Stimulated activated CD8-positive, alpha-beta memory T cell treated with anti-CD3 and anti-CD28 coated beads, Interleukin-15, amount 100 ng/mL, for 1 hour (primary cell): ENCODE measurements around the gene DQX1.

Experiments
- DNase-seq: peaks from one replicate; pipeline ENCODE4 v3.0.0-alpha.2; 2020; ENCODE audit warnings: low read depth

DQX1 gene

DNA sequence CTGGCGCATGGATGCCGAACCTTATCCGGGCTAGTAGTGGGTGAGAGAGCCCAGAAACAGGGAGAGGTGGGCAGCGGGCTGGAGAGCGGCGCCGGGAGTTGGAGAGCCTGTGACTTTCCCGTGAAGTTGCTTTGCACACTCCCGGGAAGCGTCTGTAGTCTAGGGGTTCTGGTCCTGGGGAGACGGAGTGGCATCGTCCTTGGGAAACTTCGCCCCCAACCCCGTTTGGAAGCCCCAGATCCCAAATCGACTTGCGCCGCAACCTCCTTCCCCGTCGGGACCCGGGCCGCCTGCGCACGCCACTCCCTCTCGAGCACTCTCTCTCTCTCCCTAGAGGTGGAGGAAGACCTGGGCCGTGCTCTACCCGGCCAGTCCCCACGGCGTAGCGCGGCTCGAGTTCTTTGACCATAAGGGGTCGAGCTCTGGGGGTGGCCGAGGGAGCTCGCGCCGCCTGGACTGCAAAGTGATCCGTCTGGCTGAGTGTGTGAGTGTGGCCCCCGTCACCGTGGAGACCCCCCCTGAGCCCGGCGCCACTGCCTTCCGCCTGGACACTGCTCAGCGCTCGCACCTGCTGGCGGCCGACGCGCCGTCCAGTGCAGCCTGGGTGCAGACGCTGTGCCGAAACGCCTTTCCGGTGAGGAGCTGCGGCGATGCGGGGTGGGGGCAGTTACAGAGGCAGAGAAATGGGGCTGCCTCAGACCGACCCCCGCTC lies 28.9 kb upstream of the DQX1 start:
- no peak for DNase-seq

DNA sequence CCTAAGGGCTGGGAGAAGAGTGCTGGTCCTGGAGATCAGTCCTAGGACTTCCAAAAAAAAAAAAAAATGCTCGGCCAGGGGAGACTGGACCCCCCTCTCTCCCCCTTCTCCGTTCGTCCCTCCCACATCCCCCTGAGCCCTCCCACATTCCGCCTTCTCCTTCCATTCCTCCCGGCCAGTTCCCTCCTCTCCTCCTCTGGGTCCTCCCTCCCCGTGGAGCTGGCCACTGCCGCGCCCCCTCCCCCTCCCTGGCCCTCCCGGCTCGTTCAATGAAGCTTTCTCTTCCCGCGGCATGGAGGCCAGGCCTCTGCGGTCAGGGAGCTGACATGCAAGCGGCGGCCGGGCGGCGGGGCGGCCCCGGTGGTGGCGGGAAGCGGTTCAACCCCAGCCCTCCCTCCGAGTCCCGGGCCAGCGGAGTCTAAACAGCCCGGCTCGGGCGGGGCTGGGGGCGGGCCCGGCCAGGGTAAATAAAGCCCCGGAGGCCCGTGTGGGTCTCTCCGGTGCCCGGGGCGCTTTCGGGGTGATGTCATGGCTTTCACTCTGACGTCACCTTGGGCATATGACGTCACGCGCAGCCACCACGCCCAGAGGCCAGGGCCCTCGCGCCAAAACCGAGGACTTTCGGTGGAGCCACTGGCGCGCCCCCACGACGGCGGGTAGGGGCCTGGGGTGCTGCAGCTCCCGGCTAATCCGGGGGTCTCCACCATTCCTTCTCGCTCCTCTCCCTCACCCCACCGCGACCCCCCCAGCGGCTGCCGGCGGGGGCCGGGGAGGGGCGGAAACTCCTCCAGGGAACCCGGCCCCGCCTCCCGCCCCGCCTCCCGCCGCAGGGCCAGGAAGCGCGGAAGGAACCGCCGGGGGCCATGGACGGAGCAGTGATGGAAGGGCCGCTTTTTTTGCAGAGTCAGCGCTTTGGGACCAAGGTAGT lies 28.1 kb upstream of the DQX1 start, which contains the start of the genes DOK1 and LOXL3:
Gene DOK1 (plus strand): TSS at position 829 of the 928 bp plus-strand sequence. CDS start 35 bp downstream, at position 864.
Gene LOXL3 (minus strand): TSS at position 51 of the 928 bp plus-strand sequence. CDS start 1,308 bp downstream, outside the sequence.
- DNase-seq, result peak; percentile 58

GRCh38 chr2:74552914-74553811 lies 27.1 kb upstream of the DQX1 start:
- DNase-seq, result no peak

GRCh38 chr2:74551942-74552913 lies 26.2 kb upstream of the DQX1 start:
- DNase-seq, result no peak

GRCh38 chr2:74551530-74551929 lies 25.5 kb upstream of the DQX1 start:
- no peak for DNase-seq

DNA sequence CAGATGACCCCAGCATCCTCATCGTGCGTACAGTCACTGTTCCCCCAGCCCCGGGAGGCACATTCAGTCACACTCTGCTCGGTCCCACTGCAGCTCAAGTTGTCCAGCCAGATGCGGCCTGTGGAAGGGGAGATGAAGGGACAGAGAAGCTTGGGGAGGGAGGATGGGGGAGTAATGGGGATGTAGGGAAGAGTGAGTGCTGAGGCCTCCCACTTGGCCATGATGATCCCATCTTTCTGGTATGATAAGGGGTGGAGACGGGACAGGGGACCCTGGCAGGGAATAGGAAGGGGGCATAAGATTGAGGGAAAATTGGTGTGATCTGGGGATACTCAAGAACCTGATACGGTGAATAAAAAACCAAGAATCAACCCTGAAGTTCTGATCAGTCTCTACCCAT lies 24.2 kb upstream of the DQX1 start:
- DNase-seq, result no peak

DNA sequence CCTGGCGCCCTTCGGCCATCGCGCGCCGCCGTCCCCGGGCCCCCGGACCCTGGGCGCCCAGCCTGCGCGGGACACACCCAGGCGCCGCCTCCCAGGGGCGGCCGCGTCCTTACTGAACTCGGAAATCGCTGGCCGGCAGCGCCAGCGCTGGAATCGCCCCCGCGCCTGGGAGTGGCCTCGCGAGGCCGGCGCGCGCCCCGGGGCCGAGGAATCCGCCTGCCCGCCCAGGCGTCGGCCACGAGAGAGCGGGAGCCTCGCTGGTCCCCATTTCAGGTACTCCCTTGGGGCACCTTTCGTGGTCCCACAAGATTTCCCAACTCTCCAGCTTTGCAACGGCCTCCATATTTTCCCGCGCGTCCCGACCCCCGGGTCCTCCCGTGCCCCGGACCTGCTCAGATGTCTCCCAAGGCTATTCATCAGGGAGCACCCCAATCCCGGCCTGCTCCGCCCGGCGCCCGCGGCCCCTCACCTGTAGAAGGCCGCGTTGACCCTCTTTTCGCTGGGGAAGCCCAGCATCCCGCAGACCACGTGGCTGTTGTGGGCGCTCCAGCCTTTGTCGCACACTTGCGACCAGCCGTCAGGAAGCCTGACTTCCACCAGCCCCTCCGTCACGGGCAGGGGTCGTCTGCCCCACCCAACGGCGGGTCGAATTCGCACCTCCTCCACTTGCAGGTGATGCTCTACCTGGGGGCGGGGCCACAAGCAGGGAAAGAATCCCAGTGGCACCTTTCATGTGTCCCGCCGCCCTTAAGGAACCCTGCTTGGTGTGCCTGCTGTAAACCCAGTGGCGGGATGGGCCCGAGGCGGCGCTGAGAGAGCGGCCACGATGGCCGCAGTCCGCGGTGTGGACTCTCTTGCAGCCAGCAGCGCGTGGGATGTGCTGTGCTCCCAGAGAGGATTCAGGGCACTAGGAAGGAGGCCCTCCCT lies 23.1 kb upstream of the DQX1 start:
- no peak for DNase-seq

DNA sequence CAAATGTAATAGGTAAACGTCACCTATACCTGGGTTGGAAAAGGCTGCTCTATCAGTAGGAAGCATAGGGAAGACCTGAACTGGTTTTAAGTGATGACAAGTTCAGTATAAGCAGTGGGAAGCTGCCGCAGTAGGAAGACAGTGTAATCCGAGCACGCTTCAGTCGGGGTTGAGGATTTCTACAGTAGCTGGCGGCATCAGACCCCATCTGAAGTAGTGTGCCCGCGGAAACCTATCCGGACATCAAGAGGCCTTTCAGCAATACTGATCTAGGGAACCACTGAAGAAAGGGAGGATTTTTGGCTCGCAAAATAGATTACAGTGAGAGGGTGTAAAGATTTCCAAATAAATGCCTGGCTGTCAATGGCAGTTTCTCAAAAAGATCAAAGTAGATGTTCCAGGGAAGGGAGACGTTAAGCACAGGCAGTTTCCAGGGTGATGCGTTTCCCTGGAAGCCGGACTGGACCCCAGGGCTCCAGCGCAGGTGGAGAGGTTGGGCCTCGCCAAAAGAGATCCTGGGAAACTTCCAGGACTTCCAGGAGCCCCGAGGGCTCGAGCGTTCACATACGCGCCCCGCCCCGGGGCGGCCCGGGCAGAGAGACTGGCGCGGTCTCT lies 22.4 kb upstream of the DQX1 start:
- no peak for DNase-seq

DNA sequence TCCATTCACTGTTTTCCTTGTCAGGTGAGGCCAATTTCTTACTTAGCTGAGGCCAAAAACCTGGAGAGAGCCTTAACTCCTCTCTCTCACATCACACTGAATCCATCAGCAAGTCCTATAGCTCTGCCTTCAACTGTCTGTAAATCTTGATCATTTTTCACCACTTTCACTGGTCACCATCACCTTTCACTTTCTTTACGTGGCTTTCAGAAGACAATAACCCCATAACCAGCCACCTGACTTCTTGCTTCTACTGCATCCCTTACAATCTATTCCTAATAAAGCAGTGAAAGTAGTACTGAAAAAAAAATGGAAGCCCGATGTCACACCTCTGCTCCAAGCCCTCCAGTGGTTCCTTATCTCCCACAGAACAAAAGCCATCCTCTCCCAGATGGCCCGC lies 20.0 kb upstream of the DQX1 start:
- no peak for DNase-seq

DNA sequence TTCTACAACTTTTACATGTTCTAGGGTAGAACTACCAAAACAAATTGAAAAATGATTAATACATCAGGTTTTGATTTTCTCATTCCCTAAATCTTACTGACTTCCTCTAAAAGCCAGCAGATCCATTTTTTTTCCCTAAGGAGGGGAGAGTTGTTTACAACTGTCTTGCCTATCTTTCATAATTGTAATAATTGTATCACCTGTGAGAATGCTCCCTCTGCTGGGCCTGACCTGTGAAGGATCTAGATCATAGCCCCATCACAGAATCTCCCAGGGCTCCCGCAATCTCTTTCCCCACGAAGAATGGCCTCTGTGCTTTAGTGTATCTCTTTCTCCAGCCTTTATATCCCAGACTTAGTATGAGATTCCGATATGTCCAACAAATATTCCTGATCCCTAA lies 18.6 kb upstream of the DQX1 start:
- no peak for DNase-seq

DNA sequence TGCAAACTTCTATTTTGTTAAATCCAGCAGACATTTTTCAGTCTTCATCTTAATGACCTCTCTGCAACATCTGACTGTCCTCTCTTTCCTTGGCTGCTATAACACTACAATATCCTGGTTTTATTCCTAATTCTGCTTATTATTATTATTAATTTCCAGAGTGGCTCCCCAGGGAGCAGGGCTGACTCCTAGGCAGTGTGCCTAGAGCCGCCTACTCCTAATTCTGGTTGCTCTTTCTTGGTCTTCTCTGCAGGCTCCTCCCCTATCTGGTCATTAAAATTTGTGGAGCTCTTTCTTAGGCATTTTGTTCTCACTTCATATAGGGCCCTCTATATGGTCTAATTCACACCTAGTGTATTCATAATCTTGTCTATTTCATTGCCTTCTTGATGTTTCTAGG lies 16.9 kb upstream of the DQX1 start:
- DNase-seq, result no peak

- DNase-seq, result no peak
These were observed 14.3 kb upstream of the DQX1 start for GRCh38 chr2:74540291-74540690.

GRCh38 chr2:74538881-74539339 lies 12.9 kb upstream of the DQX1 start:
- no peak for DNase-seq

- DNase-seq, result no peak
These were observed 11.1 kb upstream of the DQX1 start for GRCh38 chr2:74537140-74537539.

GRCh38 chr2:74536166-74536950 lies 10.3 kb upstream of the DQX1 start:
- no peak for DNase-seq

GRCh38 chr2:74535440-74535965 lies 9.5 kb upstream of the DQX1 start:
- DNase-seq, result no peak

DNA sequence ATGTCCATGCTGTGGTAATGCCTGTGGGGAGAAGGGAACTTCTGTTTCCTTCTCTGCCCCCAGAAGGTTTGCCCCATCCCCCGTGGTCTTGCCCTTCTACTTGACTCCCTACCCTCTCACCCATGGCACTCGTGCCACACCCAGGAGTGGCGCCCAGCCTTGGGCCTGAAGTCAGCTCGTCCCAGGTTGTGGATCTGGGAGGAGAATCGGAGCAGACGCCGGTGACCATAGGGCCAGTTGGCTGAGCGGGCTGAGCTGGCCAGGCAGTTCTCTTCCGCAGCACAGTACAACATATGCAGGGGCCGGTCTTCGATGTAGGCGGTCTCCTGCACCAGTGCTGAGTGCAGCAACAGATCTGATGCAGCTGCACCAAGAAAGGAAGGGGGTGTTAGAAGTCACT lies 8.4 kb upstream of the DQX1 start:
- no peak for DNase-seq

GRCh38 chr2:74533464-74533863 lies 7.4 kb upstream of the DQX1 start:
- DNase-seq, result no peak
